HG02588 (cell line): ENCODE data around the gene GAL3ST1.
"Not testable (repeated sequence)": the region's sequence is repeated elsewhere in the genome, so short reads cannot be mapped to it uniquely, and the experiment has no call there.

ENCODE experiments used
- ATAC-seq: cut with Tn5 transposase; IDR thresholded peaks from one replicate; pipeline ENCODE4 v1.9.1; 2021; ENCODE audit warnings: mild to moderate bottlenecking, moderate library complexity; ENCODE audit not compliant: unreplicated experiment

The GAL3ST1 gene

GRCh38 chr22:30596886-30597285 is 22.4 kb upstream of the GAL3ST1 start:
- no peak for ATAC-seq

- no peak for ATAC-seq
These were observed 21.7 kb upstream of the GAL3ST1 start for GRCh38 chr22:30596199-30596598.

GRCh38 chr22:30592360-30592713 is 17.9 kb upstream of the GAL3ST1 start:
- ATAC-seq = not testable (repeated sequence)

- peak; percentile 96 for ATAC-seq
These were observed 17.3 kb upstream of the GAL3ST1 start, which contains the start of gene PES1 for GRCh38 chr22:30591588-30592359. Gene PES1 (minus strand): TSS chr22:30591910. CDS start chr22:30591833, 77 bp downstream.

GRCh38 chr22:30591191-30591587 is 16.7 kb upstream of the GAL3ST1 start:
- ATAC-seq = no peak

- ATAC-seq = no peak
These were observed 11.9 kb upstream of the GAL3ST1 start for GRCh38 chr22:30586414-30586813.

GRCh38 chr22:30584441-30584840 is 10.0 kb upstream of the GAL3ST1 start:
- ATAC-seq = no peak

GRCh38 chr22:30582788-30583545 is 8.5 kb upstream of the GAL3ST1 start:
- ATAC-seq = no peak

- no peak for ATAC-seq
These were observed 7.6 kb upstream of the GAL3ST1 start for GRCh38 chr22:30582051-30582450.

GRCh38 chr22:30580896-30581295 is 6.4 kb upstream of the GAL3ST1 start:
- ATAC-seq = no peak

GRCh38 chr22:30578481-30578880 is 4.0 kb upstream of the GAL3ST1 start:
- ATAC-seq = no peak

- ATAC-seq = no peak
These were observed 1.4 kb upstream of the GAL3ST1 start for GRCh38 chr22:30575859-30576258.

- ATAC-seq = no peak
These were observed 669 bp upstream of the GAL3ST1 start for GRCh38 chr22:30574997-30575671.

- ATAC-seq = no peak
These were observed 821 bp downstream of the GAL3ST1 start for GRCh38 chr22:30573594-30574094.

GRCh38 chr22:30572840-30573593 is 1.4 kb downstream of the GAL3ST1 start:
- no peak for ATAC-seq

- ATAC-seq = no peak
These were observed 2.3 kb downstream of the GAL3ST1 start for GRCh38 chr22:30572210-30572609.

- ATAC-seq = no peak
These were observed 4.7 kb downstream of the GAL3ST1 start for GRCh38 chr22:30569674-30570202.

GRCh38 chr22:30568137-30568805 is 6.2 kb downstream of the GAL3ST1 start:
- ATAC-seq = no peak

GRCh38 chr22:30567277-30567676 is 7.2 kb downstream of the GAL3ST1 start:
- ATAC-seq = not testable (repeated sequence)

GRCh38 chr22:30566125-30566524 is 8.3 kb downstream of the GAL3ST1 start:
- no peak for ATAC-seq
